ENCODE results near the gene ALOX5. TPM values are rescaled to one million over a fixed set of nuclear protein-coding genes. Genes with fewer than 3 reads are reported as not detected.

ALOX5 gene
- total and polyA plus RNA-seq, 2 donors (not counting 1 experiment from before 2014, with no cell fraction given), result 354 to 888 TPM

DNA sequence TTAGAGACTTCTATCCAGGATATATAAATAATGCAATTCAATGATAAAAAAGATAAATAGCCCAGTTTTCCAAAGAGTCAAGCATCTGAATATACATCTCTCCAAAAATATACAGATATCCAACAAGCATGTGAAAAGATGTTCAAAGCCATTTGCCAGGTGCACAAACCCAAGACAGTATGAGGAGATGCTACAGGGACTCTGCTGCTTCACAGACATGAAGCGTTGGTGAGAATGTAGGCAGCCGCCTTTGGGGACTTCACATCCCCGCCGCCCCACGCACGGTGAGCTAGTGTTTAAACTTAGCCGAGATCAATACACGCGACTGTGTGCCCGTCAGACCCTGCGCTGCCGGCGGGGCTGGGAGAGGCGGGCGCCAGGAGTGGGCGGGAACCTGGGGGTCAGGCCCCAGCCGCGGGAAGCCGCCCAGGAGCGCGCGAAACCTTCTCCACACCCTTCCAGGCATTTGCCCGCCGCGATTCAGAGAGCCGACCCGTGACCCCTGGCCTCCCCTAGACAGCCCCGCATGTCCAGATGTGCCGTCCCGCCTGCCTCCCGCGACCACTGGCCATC is 927 bp upstream of the ALOX5 start:
- Histone ChIP-seq H3K79me2 (ENCODE audit: control insufficient read depth, insufficient read depth, low read length) (peaks cover 56% of the 10 kb centered on the region), H4K20me1 (ENCODE audit: control insufficient read depth, insufficient read depth, low read length, poor library complexity, severe bottlenecking) (peaks cover 16% of the 10 kb centered on the region), H3K4me1 (ENCODE audit: control insufficient read depth in 2 of 2, insufficient read depth in 2 of 2, low read length in 2 of 2) (peaks cover 78 to 82% of the 10 kb centered on the region in 2 donors), H3K4me2 (replicated peaks; ENCODE audit: low read depth, low read length, poor library complexity, severe bottlenecking) (peak overlapping the region; percentile 93), H3K27ac (ENCODE audit: low read length in 2 of 2) (peak overlapping the region; percentile 71 to 89), H2AFZ (ENCODE audit: insufficient read depth, low read depth, low read length, poor library complexity, severe bottlenecking) (peak overlapping the region; percentile 85), H3K9ac (ENCODE audit: low read length) (peak overlapping the region; percentile 72), H3K9me3 (ENCODE audit: control extremely low read depth in 1 of 3, control insufficient read depth in 2 of 3, insufficient read depth in 1 of 3, low read length in 2 of 3) (no peaks in the 10 kb centered on the region), H3K4me3 (ENCODE audit: control extremely low read depth in 1 of 5, extremely low read depth in 1 of 5, insufficient read depth in 1 of 5, low read depth in 2 of 5, low read length in 4 of 5) (peak overlapping the region; percentile 61 to 81 (median 77)), H3K36me3 (replicated peaks in 1 of 2; ENCODE audit: control extremely low read depth in 1 of 2, control insufficient read depth in 1 of 2, extremely low read depth in 1 of 2, insufficient read depth in 2 of 2, low read length in 1 of 2) (peaks cover 0 to 8% of the 10 kb centered on the region in 2 experiments), H3K27me3 (replicated peaks in 1 of 4; ENCODE audit: control extremely low read depth in 1 of 4, control insufficient read depth in 3 of 4, insufficient read depth in 4 of 4, low read length in 3 of 4) (no peaks in the 10 kb centered on the region)
- intact Hi-C loops (cut with micrococcal nuclease), result loop anchor here (1.0 to 10.0 kb wide), 3 partner anchors 58 to 368 kb away; partner anchors contain the start of genes OR13A1 and ZNF22
- Mint-ChIP-seq H3K27ac (peak overlapping the region; percentile 90), H3K4me1 (peaks cover 89% of the 10 kb centered on the region), H3K9me3 (ENCODE audit: insufficient read depth) (no peaks in the 10 kb centered on the region), H3K27me3 (no peaks in the 10 kb centered on the region), H3K4me3 (peak overlapping the region; percentile 96)
- peak; percentile 25 for ATAC-seq (ENCODE audit: low read depth)
- under 1% methylated on average over 32 of the region's 32 CpGs for WGBS (ENCODE audit: insufficient coverage)
- TF ChIP-seq, protein P1, sequence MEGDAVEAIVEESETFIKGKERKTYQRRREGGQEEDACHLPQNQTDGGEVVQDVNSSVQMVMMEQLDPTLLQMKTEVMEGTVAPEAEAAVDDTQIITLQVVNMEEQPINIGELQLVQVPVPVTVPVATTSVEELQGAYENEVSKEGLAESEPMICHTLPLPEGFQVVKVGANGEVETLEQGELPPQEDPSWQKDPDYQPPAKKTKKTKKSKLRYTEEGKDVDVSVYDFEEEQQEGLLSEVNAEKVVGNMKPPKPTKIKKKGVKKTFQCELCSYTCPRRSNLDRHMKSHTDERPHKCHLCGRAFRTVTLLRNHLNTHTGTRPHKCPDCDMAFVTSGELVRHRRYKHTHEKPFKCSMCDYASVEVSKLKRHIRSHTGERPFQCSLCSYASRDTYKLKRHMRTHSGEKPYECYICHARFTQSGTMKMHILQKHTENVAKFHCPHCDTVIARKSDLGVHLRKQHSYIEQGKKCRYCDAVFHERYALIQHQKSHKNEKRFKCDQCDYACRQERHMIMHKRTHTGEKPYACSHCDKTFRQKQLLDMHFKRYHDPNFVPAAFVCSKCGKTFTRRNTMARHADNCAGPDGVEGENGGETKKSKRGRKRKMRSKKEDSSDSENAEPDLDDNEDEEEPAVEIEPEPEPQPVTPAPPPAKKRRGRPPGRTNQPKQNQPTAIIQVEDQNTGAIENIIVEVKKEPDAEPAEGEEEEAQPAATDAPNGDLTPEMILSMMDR (IDR thresholded peaks at IDR 0.05), result no peak
- TF ChIP-seq EZH2 (IDR thresholded peaks at IDR 0.05; ENCODE audit: borderline replicate concordance, insufficient read depth, low read depth, low read length, poor library complexity, severe bottlenecking), result no peak
- peak; percentile 69 for DNase-seq
- ChIA-PET CTCF (interaction anchor here (1.1 to 1.2 kb wide), 2 partner anchors 92 to 123 kb away, joined by 4 to 6 read pairs; no protein-coding TSS in a partner anchor), POLR2A (interaction anchor here (1.0 kb wide), 1 partner anchor 221 kb away, joined by 3 read pairs; no protein-coding TSS in a partner anchor)
